ENCODE data around the gene TMTC1. TPM values are rescaled to one million over a fixed set of nuclear protein-coding genes. Genes with fewer than 3 reads are reported as not detected.

Gene TMTC1
- total RNA-seq, 4 donors from 2014 or later = 84.0 to 177 (median 105) TPM

- Histone ChIP-seq H3K36me3 (peaks cover 7 to 28% (median 19%) of the 10 kb centered on the region in 4 donors), H3K9me3 (no peaks in the 10 kb centered on the region), H3K27me3 (no peaks in the 10 kb centered on the region), H3K4me3 (no peak overlapping the region), H3K27ac (replicated peaks in 1 of 4) (no peak overlapping the region), H3K4me1 (peaks cover 0 to 15% (median 10%) of the 10 kb centered on the region in 4 donors)
- intact Hi-C loops (cut with DNase I) = no loop called here
- TF ChIP-seq POLR2AphosphoS5 (IDR thresholded peaks at IDR 0.05) (no peak), CTCF (IDR thresholded peaks at IDR 0.05) (no peak), EP300 (IDR thresholded peaks at IDR 0.05) (no peak), POLR2A (IDR thresholded peaks at IDR 0.05; ENCODE audit: low read depth) (no peak)
- no peak for DNase-seq (ENCODE audit: extremely low spot score)
- 77% methylated on average over 4 of the region's 4 CpGs for WGBS
These were observed 209.2 kb downstream of the TMTC1 start for GRCh38 chr12:29574500-29574899.

GRCh38 chr12:29572938-29573337 is 210.8 kb downstream of the TMTC1 start:
- H3K36me3 ChIP-seq = peaks cover 7 to 28% (median 19%) of the 10 kb centered on the region in 4 donors
- TF ChIP-seq POLR2AphosphoS5 (IDR thresholded peaks at IDR 0.05) (no peak), EP300 (IDR thresholded peaks at IDR 0.05) (no peak), CTCF (IDR thresholded peaks at IDR 0.05) (no peak), POLR2A (IDR thresholded peaks at IDR 0.05; ENCODE audit: low read depth) (no peak)
- H3K27ac ChIP-seq (replicated peaks in 1 of 4) = no peak overlapping the region
- no peaks in the 10 kb centered on the region for H3K9me3 ChIP-seq
- no peak overlapping the region for H3K4me3 ChIP-seq
- no peak for DNase-seq (ENCODE audit: extremely low spot score)
- intact Hi-C loops (cut with DNase I) = no loop called here
- H3K4me1 ChIP-seq = peaks cover 0 to 10% (median 3%) of the 10 kb centered on the region in 4 donors
- WGBS = 65% methylated on average over 4 of the region's 4 CpGs
- H3K27me3 ChIP-seq = no peaks in the 10 kb centered on the region

GRCh38 chr12:29572464-29572863 is 211.3 kb downstream of the TMTC1 start:
- Histone ChIP-seq H3K9me3 (no peaks in the 10 kb centered on the region), H3K27ac (replicated peaks in 1 of 4) (no peak overlapping the region), H3K4me3 (no peak overlapping the region), H3K4me1 (peaks cover 0 to 10% (median 3%) of the 10 kb centered on the region in 4 donors), H3K36me3 (peaks cover 7 to 28% (median 19%) of the 10 kb centered on the region in 4 donors), H3K27me3 (no peaks in the 10 kb centered on the region)
- 86% methylated on average over 4 of the region's 4 CpGs for WGBS
- no peak for DNase-seq (ENCODE audit: extremely low spot score)
- TF ChIP-seq CTCF (IDR thresholded peaks at IDR 0.05) = no peak
- TF ChIP-seq EP300 (IDR thresholded peaks at IDR 0.05) = no peak
- no peak for TF ChIP-seq POLR2A (IDR thresholded peaks at IDR 0.05; ENCODE audit: low read depth)
- TF ChIP-seq POLR2AphosphoS5 (IDR thresholded peaks at IDR 0.05) = no peak
- intact Hi-C loops (cut with DNase I) = no loop called here

GRCh38 chr12:29569132-29569757 is 214.5 kb downstream of the TMTC1 start:
- 59% methylated on average over 2 of the region's 2 CpGs for WGBS
- peak overlapping the region in 3 of 4 donors; percentile 10 for H3K27ac ChIP-seq (replicated peaks in 1 of 4)
- intact Hi-C loops (cut with DNase I) = no loop called here

More at GRCh38 chr12:29569132-29569757, 214.5 kb downstream of the TMTC1 start:
- Histone ChIP-seq H3K9me3 (no peaks in the 10 kb centered on the region), H3K4me3 (no peak overlapping the region), H3K4me1 (peaks cover 3 to 14% (median 10%) of the 10 kb centered on the region in 4 donors), H3K36me3 (peaks cover 7 to 44% (median 26%) of the 10 kb centered on the region in 4 donors), H3K27me3 (no peaks in the 10 kb centered on the region)
- no peak for TF ChIP-seq CTCF (IDR thresholded peaks at IDR 0.05)
- DNase-seq (ENCODE audit: extremely low spot score) = no peak
